ENCODE measurements around the gene PLEKHN1. TPM values are rescaled to one million over a fixed set of nuclear protein-coding genes. Genes with fewer than 3 reads are reported as not detected.

The PLEKHN1 gene
- total and polyA plus RNA-seq, 2 experiments from 2014 or later = 0.36 to 0.60 TPM

GRCh38 chr1:998995-999724 is 32.9 kb downstream of the PLEKHN1 start:
- Histone ChIP-seq H3K4me1 (ENCODE audit: low read depth) (peaks cover 7% of the 10 kb centered on the region), H3K36me3 (no peaks in the 10 kb centered on the region), H3K27ac (peak overlapping the region; percentile 99), H3K27me3 (peaks cover 48% of the 10 kb centered on the region), H3K9me3 (ENCODE audit: low read depth) (no peaks in the 10 kb centered on the region), H3K4me3 (peak overlapping the region; percentile 39)
- peak; percentile 42 to 70 for DNase-seq (ENCODE audit: low read depth in 1 of 2, low spot score in 1 of 2)
- TF ChIP-seq, protein P1, sequence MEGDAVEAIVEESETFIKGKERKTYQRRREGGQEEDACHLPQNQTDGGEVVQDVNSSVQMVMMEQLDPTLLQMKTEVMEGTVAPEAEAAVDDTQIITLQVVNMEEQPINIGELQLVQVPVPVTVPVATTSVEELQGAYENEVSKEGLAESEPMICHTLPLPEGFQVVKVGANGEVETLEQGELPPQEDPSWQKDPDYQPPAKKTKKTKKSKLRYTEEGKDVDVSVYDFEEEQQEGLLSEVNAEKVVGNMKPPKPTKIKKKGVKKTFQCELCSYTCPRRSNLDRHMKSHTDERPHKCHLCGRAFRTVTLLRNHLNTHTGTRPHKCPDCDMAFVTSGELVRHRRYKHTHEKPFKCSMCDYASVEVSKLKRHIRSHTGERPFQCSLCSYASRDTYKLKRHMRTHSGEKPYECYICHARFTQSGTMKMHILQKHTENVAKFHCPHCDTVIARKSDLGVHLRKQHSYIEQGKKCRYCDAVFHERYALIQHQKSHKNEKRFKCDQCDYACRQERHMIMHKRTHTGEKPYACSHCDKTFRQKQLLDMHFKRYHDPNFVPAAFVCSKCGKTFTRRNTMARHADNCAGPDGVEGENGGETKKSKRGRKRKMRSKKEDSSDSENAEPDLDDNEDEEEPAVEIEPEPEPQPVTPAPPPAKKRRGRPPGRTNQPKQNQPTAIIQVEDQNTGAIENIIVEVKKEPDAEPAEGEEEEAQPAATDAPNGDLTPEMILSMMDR (IDR thresholded peaks at IDR 0.05; ENCODE audit: low read depth, low read length) = no peak

GRCh38 chr1:999725-1000356 is 33.6 kb downstream of the PLEKHN1 start, which contains the start of gene HES4:
Gene HES4 (minus strand): TSS chr1:1000097. CDS start chr1:999973, 124 bp downstream.
- peak within 1 kb of the TSS; percentile 39 for H3K4me3 ChIP-seq
- H3K27me3 ChIP-seq = peaks cover 43% of the 10 kb centered on the region
- no peaks in the 10 kb centered on the region for H3K36me3 ChIP-seq
- DNase-seq (ENCODE audit: low read depth in 1 of 2, low spot score in 1 of 2) = peak; percentile 96 to 97
- H3K9me3 ChIP-seq (ENCODE audit: low read depth) = no peaks in the 10 kb centered on the region
- TF ChIP-seq, protein P1 (IDR thresholded peaks at IDR 0.05; ENCODE audit: low read depth, low read length) = no peak
- H3K27ac ChIP-seq = peak within 1 kb of the TSS; percentile 99
- H3K4me1 ChIP-seq (ENCODE audit: low read depth) = peaks cover 13% of the 10 kb centered on the region

GRCh38 chr1:1000357-1001056 is 34.2 kb downstream of the PLEKHN1 start:
- peaks cover 37% of the 10 kb centered on the region for H3K27me3 ChIP-seq
- H3K4me1 ChIP-seq (ENCODE audit: low read depth) = peaks cover 19% of the 10 kb centered on the region
- H3K27ac ChIP-seq = peak overlapping the region; percentile 99
- DNase-seq (ENCODE audit: low read depth in 1 of 2, low spot score in 1 of 2) = peak; percentile 88 to 91
- H3K9me3 ChIP-seq (ENCODE audit: low read depth) = no peaks in the 10 kb centered on the region
- H3K36me3 ChIP-seq = no peaks in the 10 kb centered on the region
- TF ChIP-seq, protein P1 (IDR thresholded peaks at IDR 0.05; ENCODE audit: low read depth, low read length) = no peak
- H3K4me3 ChIP-seq = peak overlapping the region; percentile 39

GRCh38 chr1:1001057-1001783 is 34.9 kb downstream of the PLEKHN1 start:
- TF ChIP-seq, protein P1 (IDR thresholded peaks at IDR 0.05; ENCODE audit: low read depth, low read length) = no peak
- DNase-seq (ENCODE audit: low read depth in 1 of 2, low spot score in 1 of 2) = no peak
- Histone ChIP-seq H3K27ac (peak overlapping the region; percentile 99), H3K9me3 (ENCODE audit: low read depth) (no peaks in the 10 kb centered on the region), H3K27me3 (peaks cover 31% of the 10 kb centered on the region), H3K4me1 (ENCODE audit: low read depth) (peaks cover 26% of the 10 kb centered on the region), H3K4me3 (peak overlapping the region; percentile 39), H3K36me3 (no peaks in the 10 kb centered on the region)
